Middle frontal gyrus (tissue), 1 donor: ENCODE data around the gene C4orf46.
A peak's percentile ranks its signal among the peaks of the same experiment; 100 is the strongest.
"Not testable (repeated sequence)": the region's sequence is repeated elsewhere in the genome, so short reads cannot be mapped to it uniquely, and the experiment has no call there.

Experiments
- DNase-seq: peaks from one replicate; pipeline ENCODE4 v3.0.0-alpha.2; 2015; ENCODE audit warnings: low spot score; ENCODE audit errors: extremely low spot score

Gene C4orf46

GRCh38 chr4:158671665-158671914 is at the start of gene C4orf46:
Gene C4orf46, minus strand, starts transcription at chr4:158671887. Its CDS starts 86 bp downstream, at chr4:158671801.
- no peak for DNase-seq

GRCh38 chr4:158715802-158716201 is 44.1 kb upstream of the C4orf46 start:
- no peak for DNase-seq

- no peak for DNase-seq
Measured at GRCh38 chr4:158714937-158715336, 43.2 kb upstream of the C4orf46 start.

- not testable (repeated sequence) for DNase-seq
Measured at GRCh38 chr4:158712622-158713021, 40.9 kb upstream of the C4orf46 start.

GRCh38 chr4:158710814-158711213 is 39.1 kb upstream of the C4orf46 start:
- no peak for DNase-seq

- DNase-seq, result no peak
Measured at GRCh38 chr4:158704274-158704673, 32.6 kb upstream of the C4orf46 start.

GRCh38 chr4:158688813-158689212 is 17.1 kb upstream of the C4orf46 start:
- DNase-seq, result no peak

- DNase-seq, result no peak
Measured at GRCh38 chr4:158682066-158682465, 10.4 kb upstream of the C4orf46 start.

GRCh38 chr4:158681629-158682028 is 9.9 kb upstream of the C4orf46 start:
- DNase-seq, result no peak

GRCh38 chr4:158678767-158679166 is 7.1 kb upstream of the C4orf46 start:
- DNase-seq, result no peak

- no peak for DNase-seq
Measured at GRCh38 chr4:158676076-158676475, 4.4 kb upstream of the C4orf46 start.

- no peak for DNase-seq
Measured at GRCh38 chr4:158673633-158674032, 1.9 kb upstream of the C4orf46 start.

GRCh38 chr4:158671915-158672806 is 474 bp upstream of the C4orf46 start, which contains the start of gene ETFDH:
Gene ETFDH, plus strand, starts transcription at chr4:158672296. Its CDS starts 161 bp downstream, at chr4:158672457.
- peak; percentile 99 for DNase-seq

- peak; percentile 32 for DNase-seq
Measured at GRCh38 chr4:158670975-158671664, 567 bp downstream of the C4orf46 start.

- no peak for DNase-seq
Measured at GRCh38 chr4:158669310-158669709, 2.4 kb downstream of the C4orf46 start.

- DNase-seq, result no peak
Measured at GRCh38 chr4:158667651-158668198, 4.0 kb downstream of the C4orf46 start.

GRCh38 chr4:158666892-158667291 is 4.8 kb downstream of the C4orf46 start:
- no peak for DNase-seq

GRCh38 chr4:158664806-158665205 is 6.9 kb downstream of the C4orf46 start:
- no peak for DNase-seq

GRCh38 chr4:158663707-158664625 is 7.7 kb downstream of the C4orf46 start:
- DNase-seq, result not testable (repeated sequence)

GRCh38 chr4:158663255-158663654 is 8.4 kb downstream of the C4orf46 start:
- not testable (repeated sequence) for DNase-seq

GRCh38 chr4:158657291-158657690 is 14.4 kb downstream of the C4orf46 start:
- no peak for DNase-seq
